ENCODE data around the gene ZFR. TPM values are rescaled to one million over a fixed set of nuclear protein-coding genes. Genes with fewer than 3 reads are reported as not detected.
A peak's percentile ranks its signal among the peaks of the same experiment; 100 is the strongest.
"Not testable (repeated sequence)": the region's sequence is repeated elsewhere in the genome, so short reads cannot be mapped to it uniquely, and the experiment has no call there.

The ZFR gene
- polyA plus RNA-seq, 2 donors: 21.8 to 21.9 TPM

DNA sequence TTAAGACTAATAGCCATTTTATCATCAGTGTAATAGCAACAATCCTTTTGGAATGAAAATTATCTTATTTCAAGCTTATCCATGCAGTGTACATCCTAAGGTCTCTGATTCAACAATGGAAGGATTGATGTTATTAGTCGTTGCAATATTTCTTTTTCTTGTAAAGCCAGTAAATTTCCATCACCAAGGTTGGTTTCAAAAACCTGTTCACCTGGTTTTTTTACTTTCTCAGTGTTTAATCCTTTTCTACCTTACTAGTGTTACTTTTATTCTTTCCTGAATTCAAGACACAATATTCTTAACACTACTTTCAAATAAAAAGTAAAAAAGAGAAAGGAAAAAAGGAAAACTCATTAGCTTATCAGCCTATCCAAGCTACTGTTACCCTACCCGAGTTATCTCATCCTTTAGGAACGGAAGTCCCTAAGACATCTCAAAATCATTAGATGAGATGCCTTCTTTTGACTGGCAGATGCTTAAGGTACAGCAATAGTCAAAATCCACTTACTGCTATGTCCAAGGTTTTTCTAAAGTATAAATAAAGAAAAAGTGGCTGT lies 5.4 kb downstream of the ZFR start:
- Histone ChIP-seq H3K27me3 (ENCODE audit: control insufficient read depth in 1 of 2, insufficient read depth in 2 of 2, low read length in 2 of 2) (no peaks in the 10 kb centered on the region), H3K4me1 (ENCODE audit: control insufficient read depth in 2 of 2, insufficient read depth in 2 of 2, low read length in 1 of 2) (peaks cover 0 to 4% of the 10 kb centered on the region in 2 donors), H3K4me3 (ENCODE audit: low read depth in 1 of 2, low read length in 2 of 2) (no peak overlapping the region), H3K27ac (ENCODE audit: low read depth in 2 of 2, low read length in 1 of 2) (peak overlapping the region in 1 of 2 donors; percentile 63), H3K36me3 (ENCODE audit: control insufficient read depth in 2 of 2, insufficient read depth in 2 of 2, low read length in 1 of 2) (no peaks in the 10 kb centered on the region), H3K9me3 (ENCODE audit: control insufficient read depth in 2 of 2, insufficient read depth in 1 of 2, low read depth in 1 of 2, low read length in 1 of 2) (no peaks in the 10 kb centered on the region)
- 44 to 50% methylated on average over 3 of the region's 3 CpGs for WGBS, 2 donors

DNA sequence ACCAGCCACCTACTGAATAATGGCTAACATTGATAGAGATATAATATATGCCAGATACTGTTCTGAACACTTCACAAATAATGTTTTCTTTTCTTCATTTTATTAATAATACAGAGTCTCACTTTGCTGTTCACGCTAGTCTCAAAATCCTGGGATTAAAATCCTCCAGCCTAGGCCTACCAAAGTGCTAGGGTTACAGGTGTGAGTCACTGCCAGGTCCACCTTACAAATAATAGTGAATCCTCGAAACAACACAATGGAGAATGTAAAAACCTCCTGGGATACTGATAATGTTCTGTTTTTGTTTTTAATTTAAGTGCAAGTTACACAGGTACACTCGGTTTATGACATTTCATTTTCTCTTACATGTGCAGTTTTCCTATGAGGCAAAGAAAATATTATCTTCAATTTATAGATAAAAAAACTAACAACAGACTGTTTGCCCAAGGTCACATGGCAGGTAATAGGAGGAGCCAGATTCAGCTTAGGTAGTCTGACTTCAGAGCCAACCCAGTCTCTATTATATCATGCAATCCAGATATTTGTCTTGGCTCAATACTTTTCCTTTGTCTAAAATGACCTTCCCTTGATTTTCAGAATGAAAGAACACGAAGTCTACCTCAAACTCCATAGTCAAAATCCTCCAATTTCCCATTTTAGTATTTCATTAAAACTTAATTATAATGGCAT lies 7.8 kb downstream of the ZFR start:
- Histone ChIP-seq H3K27ac (ENCODE audit: low read depth in 2 of 2, low read length in 1 of 2) (no peak overlapping the region), H3K27me3 (ENCODE audit: control insufficient read depth in 1 of 2, insufficient read depth in 2 of 2, low read length in 2 of 2) (no peaks in the 10 kb centered on the region), H3K4me3 (ENCODE audit: low read depth in 1 of 2, low read length in 2 of 2) (no peak overlapping the region), H3K4me1 (ENCODE audit: control insufficient read depth in 2 of 2, insufficient read depth in 2 of 2, low read length in 1 of 2) (peaks cover 0 to 4% of the 10 kb centered on the region in 2 donors), H3K9me3 (ENCODE audit: control insufficient read depth in 2 of 2, insufficient read depth in 1 of 2, low read depth in 1 of 2, low read length in 1 of 2) (no peaks in the 10 kb centered on the region), H3K36me3 (ENCODE audit: control insufficient read depth in 2 of 2, insufficient read depth in 2 of 2, low read length in 1 of 2) (no peaks in the 10 kb centered on the region)
- 65 to 73% methylated on average over 4 of the region's 4 CpGs for WGBS, 2 donors

DNA sequence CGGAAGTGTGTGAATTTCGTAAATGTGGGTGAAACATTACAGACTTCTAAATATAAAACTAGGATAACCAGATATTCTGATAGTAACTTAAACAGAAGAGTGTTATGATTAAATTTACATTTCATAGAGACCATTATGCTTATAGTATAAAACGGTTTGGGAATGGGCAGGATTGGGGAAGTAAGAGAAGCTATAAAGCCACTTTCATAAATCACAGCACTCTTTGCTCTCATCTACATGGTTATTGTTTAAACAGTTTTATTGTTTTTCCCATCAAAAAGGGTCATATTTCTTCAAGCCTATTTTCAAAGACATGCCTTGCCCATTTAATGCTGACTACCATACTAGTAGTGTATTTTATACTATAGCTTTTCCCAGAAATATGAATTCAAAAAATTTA lies 9.2 kb downstream of the ZFR start:
- H3K27ac ChIP-seq (ENCODE audit: low read depth in 2 of 2, low read length in 1 of 2): no peak overlapping the region
- WGBS, 2 donors: 78 to 80% methylated on average over 3 of the region's 3 CpGs
- H3K9me3 ChIP-seq (ENCODE audit: control insufficient read depth in 2 of 2, insufficient read depth in 1 of 2, low read depth in 1 of 2, low read length in 1 of 2): no peaks in the 10 kb centered on the region
- H3K36me3 ChIP-seq (ENCODE audit: control insufficient read depth in 2 of 2, insufficient read depth in 2 of 2, low read length in 1 of 2): no peaks in the 10 kb centered on the region
- H3K27me3 ChIP-seq (ENCODE audit: control insufficient read depth in 1 of 2, insufficient read depth in 2 of 2, low read length in 2 of 2): no peaks in the 10 kb centered on the region
- H3K4me3 ChIP-seq (ENCODE audit: low read depth in 1 of 2, low read length in 2 of 2): no peak overlapping the region
- H3K4me1 ChIP-seq (ENCODE audit: control insufficient read depth in 2 of 2, insufficient read depth in 2 of 2, low read length in 1 of 2): peaks cover 0 to 4% of the 10 kb centered on the region in 2 donors

DNA sequence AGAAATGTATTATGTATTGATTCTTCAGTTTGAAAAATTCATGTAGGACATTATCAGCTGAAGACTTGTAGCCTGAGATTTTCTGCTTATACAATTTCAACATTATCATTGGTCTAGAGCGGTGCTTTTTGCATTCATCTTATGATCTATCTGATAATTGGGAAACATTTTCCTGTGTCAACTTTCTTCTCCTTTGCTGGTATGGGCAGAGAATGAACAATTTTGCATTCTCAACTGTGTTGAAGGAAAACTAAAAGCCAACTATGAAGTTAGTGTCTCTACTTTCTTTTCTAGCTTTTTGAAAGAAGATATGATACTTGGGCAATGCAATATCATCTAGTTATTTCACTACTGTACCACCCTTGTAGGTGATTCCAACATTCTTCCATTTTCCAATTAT lies 10.3 kb downstream of the ZFR start:
- Histone ChIP-seq H3K4me1 (ENCODE audit: control insufficient read depth in 2 of 2, insufficient read depth in 2 of 2, low read length in 1 of 2) (no peaks in the 10 kb centered on the region), H3K9me3 (ENCODE audit: control insufficient read depth in 2 of 2, insufficient read depth in 1 of 2, low read depth in 1 of 2, low read length in 1 of 2) (no peaks in the 10 kb centered on the region), H3K36me3 (ENCODE audit: control insufficient read depth in 2 of 2, insufficient read depth in 2 of 2, low read length in 1 of 2) (no peaks in the 10 kb centered on the region), H3K27ac (ENCODE audit: low read depth in 2 of 2, low read length in 1 of 2) (no peak overlapping the region), H3K4me3 (ENCODE audit: low read depth in 1 of 2, low read length in 2 of 2) (no peak overlapping the region), H3K27me3 (ENCODE audit: control insufficient read depth in 1 of 2, insufficient read depth in 2 of 2, low read length in 2 of 2) (no peaks in the 10 kb centered on the region)
- 50 to 57% methylated on average over 1 of the region's 1 CpG for WGBS, 2 donors

DNA sequence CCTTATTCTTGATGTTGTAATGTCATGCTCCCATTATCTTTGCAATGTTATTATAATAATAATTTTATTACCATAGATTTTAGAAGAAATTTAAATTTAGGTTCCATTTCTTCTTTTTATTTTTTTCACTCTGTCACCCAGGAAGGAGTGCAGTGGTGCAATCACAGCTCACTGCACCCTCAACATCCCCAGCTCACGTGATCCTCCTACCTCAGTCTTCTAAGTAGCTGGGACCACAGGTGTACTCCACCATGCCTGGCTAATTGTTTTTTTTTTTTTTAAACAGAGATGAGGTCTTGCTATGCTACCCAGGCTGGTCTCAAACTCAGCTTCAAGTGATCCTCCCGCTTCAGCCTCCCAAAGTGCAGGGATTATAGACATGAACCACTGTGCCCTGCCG lies 11.9 kb downstream of the ZFR start:
- no peak overlapping the region for H3K27ac ChIP-seq (ENCODE audit: low read depth in 2 of 2, low read length in 1 of 2)
- no peak overlapping the region for H3K4me3 ChIP-seq (ENCODE audit: low read depth in 1 of 2, low read length in 2 of 2)
- no peaks in the 10 kb centered on the region for H3K9me3 ChIP-seq (ENCODE audit: control insufficient read depth in 2 of 2, insufficient read depth in 1 of 2, low read depth in 1 of 2, low read length in 1 of 2)
- no peaks in the 10 kb centered on the region for H3K27me3 ChIP-seq (ENCODE audit: control insufficient read depth in 1 of 2, insufficient read depth in 2 of 2, low read length in 2 of 2)
- WGBS, 2 donors: 95% methylated on average over 3 of the region's 3 CpGs
- peaks cover 0 to 2% of the 10 kb centered on the region in 2 donors for H3K4me1 ChIP-seq (ENCODE audit: control insufficient read depth in 2 of 2, insufficient read depth in 2 of 2, low read length in 1 of 2)
- H3K36me3 ChIP-seq (ENCODE audit: control insufficient read depth in 2 of 2, insufficient read depth in 2 of 2, low read length in 1 of 2): peaks cover 3 to 4% of the 10 kb centered on the region in 2 donors

DNA sequence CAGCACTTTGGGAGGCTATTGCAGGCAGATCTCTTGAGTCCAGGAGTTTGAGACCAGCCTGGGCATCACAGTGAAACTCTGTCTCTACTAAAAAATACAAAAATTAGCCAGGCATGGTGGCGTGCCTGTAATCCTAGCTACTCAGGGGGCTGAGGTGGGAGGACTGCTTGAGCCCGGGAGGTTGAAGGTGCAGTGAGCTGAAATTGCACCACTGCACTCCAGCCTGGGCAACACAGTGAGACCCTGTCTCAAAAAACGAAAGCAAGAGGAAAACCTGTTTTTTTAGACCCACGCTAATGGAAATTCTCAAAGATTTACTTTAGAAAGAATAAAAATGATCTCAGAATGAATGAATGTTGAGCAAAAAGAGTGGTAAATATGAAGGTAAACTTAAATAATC lies 13.7 kb downstream of the ZFR start:
- not testable (repeated sequence) for H3K4me3 ChIP-seq (ENCODE audit: low read depth in 1 of 2, low read length in 2 of 2); H3K36me3 ChIP-seq (ENCODE audit: control insufficient read depth in 2 of 2, insufficient read depth in 2 of 2, low read length in 1 of 2); H3K9me3 ChIP-seq (ENCODE audit: control insufficient read depth in 2 of 2, insufficient read depth in 1 of 2, low read depth in 1 of 2, low read length in 1 of 2); H3K27me3 ChIP-seq (ENCODE audit: control insufficient read depth in 1 of 2, insufficient read depth in 2 of 2, low read length in 2 of 2); H3K27ac ChIP-seq (ENCODE audit: low read depth in 2 of 2, low read length in 1 of 2); H3K4me1 ChIP-seq (ENCODE audit: control insufficient read depth in 2 of 2, insufficient read depth in 2 of 2, low read length in 1 of 2)
- 92 to 97% methylated on average over 4 of the region's 4 CpGs for WGBS, 2 donors

DNA sequence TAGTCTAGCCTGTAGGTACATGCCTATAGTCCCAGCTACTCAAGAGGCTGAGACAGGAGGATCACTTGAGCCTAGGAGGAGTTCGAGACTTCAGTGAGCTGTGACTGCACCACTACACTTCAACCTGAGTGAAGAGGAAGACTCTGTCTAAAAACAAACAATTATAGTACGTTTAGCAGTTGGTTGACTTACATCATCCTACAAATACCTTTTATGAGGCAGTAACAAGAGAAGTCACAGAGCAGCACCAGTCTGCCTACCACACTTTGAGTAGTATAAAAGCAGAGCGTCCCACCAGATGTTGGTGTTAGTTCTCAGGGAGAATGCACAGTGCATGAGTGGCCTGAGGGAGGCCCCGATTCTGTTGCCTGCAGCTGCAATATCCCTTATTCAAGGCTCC lies 16.1 kb downstream of the ZFR start:
- H3K36me3 ChIP-seq (ENCODE audit: control insufficient read depth in 2 of 2, insufficient read depth in 2 of 2, low read length in 1 of 2): peaks cover 4 to 8% of the 10 kb centered on the region in 2 donors
- no peak overlapping the region for H3K27ac ChIP-seq (ENCODE audit: low read depth in 2 of 2, low read length in 1 of 2)
- no peak overlapping the region for H3K4me3 ChIP-seq (ENCODE audit: low read depth in 1 of 2, low read length in 2 of 2)
- H3K4me1 ChIP-seq (ENCODE audit: control insufficient read depth in 2 of 2, insufficient read depth in 2 of 2, low read length in 1 of 2): peaks cover 0 to 2% of the 10 kb centered on the region in 2 donors
- H3K9me3 ChIP-seq (ENCODE audit: control insufficient read depth in 2 of 2, insufficient read depth in 1 of 2, low read depth in 1 of 2, low read length in 1 of 2): peaks cover 0 to 3% of the 10 kb centered on the region in 2 donors
- WGBS, 2 donors: 85 to 89% methylated on average over 4 of the region's 4 CpGs
- no peaks in the 10 kb centered on the region for H3K27me3 ChIP-seq (ENCODE audit: control insufficient read depth in 1 of 2, insufficient read depth in 2 of 2, low read length in 2 of 2)

DNA sequence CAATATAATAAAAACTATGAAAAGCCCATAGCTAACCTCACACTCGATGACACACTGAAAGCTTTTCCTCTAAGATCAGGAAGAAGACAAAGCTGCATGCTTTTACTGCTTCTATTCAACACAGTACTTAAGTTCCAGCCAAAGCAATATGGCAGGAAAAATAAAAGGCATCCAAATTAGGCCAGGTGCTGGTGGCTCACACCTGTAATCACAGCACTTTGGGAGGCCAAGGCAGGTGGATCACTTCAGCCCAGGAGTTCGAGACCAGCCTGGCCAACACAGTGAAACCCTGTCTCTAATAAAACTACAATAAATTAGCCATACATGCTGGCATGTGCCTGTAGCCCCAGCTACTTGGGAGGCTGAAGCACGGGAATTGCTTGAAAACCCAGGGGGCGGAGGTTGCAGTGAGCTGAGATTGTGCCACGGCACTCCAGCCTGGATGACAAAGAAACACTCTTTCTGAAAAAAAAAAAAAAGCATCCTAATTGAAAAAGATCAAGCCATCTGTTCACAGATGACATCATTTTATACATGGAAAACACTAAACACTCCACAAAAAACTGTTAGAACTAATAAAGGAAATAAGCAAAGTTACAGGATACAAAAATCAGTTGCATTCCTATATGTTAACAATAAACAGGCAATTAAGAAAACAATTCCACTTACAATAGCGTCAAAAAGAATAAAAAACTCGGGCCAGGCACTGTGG lies 17.9 kb downstream of the ZFR start:
- H3K27ac ChIP-seq (ENCODE audit: low read depth in 2 of 2, low read length in 1 of 2): no peak overlapping the region
- H3K9me3 ChIP-seq (ENCODE audit: control insufficient read depth in 2 of 2, insufficient read depth in 1 of 2, low read depth in 1 of 2, low read length in 1 of 2): peaks cover 0 to 3% of the 10 kb centered on the region in 2 donors
- peaks cover 4 to 8% of the 10 kb centered on the region in 2 donors for H3K36me3 ChIP-seq (ENCODE audit: control insufficient read depth in 2 of 2, insufficient read depth in 2 of 2, low read length in 1 of 2)
- 94 to 96% methylated on average over 7 of the region's 7 CpGs for WGBS, 2 donors
- no peak overlapping the region for H3K4me3 ChIP-seq (ENCODE audit: low read depth in 1 of 2, low read length in 2 of 2)
- no peaks in the 10 kb centered on the region for H3K27me3 ChIP-seq (ENCODE audit: control insufficient read depth in 1 of 2, insufficient read depth in 2 of 2, low read length in 2 of 2)
- peaks cover 2 to 3% of the 10 kb centered on the region in 2 donors for H3K4me1 ChIP-seq (ENCODE audit: control insufficient read depth in 2 of 2, insufficient read depth in 2 of 2, low read length in 1 of 2)

DNA sequence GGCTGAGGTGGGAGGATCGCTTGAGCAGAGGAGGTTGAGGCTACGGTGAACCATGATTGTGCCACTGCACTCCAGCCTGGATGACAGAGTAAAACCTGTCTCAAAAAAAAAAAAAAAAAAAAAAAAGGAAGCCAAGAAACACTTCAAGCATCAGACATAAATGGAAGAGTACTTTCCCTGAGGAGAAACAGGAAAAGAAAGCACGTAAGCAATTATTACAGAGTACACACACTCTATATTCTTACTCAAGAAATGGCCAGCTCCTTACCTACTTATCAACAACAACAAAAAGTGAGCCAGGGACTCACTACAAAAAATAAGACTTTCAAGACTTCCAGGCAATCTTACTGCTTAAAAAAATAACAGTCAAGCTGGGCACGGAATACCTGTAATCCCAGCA lies 21.8 kb downstream of the ZFR start:
- H3K4me3 ChIP-seq (ENCODE audit: low read depth in 1 of 2, low read length in 2 of 2): no peak overlapping the region
- H3K4me1 ChIP-seq (ENCODE audit: control insufficient read depth in 2 of 2, insufficient read depth in 2 of 2, low read length in 1 of 2): peaks cover 3 to 7% of the 10 kb centered on the region in 2 donors
- 78 to 80% methylated on average over 4 of the region's 4 CpGs for WGBS, 2 donors
- no peak overlapping the region for H3K27ac ChIP-seq (ENCODE audit: low read depth in 2 of 2, low read length in 1 of 2)
- no peaks in the 10 kb centered on the region for H3K27me3 ChIP-seq (ENCODE audit: control insufficient read depth in 1 of 2, insufficient read depth in 2 of 2, low read length in 2 of 2)
- H3K9me3 ChIP-seq (ENCODE audit: control insufficient read depth in 2 of 2, insufficient read depth in 1 of 2, low read depth in 1 of 2, low read length in 1 of 2): peaks cover 0 to 3% of the 10 kb centered on the region in 2 donors
- H3K36me3 ChIP-seq (ENCODE audit: control insufficient read depth in 2 of 2, insufficient read depth in 2 of 2, low read length in 1 of 2): peaks cover 0 to 8% of the 10 kb centered on the region in 2 donors

Data from esophagus (tissue), 2 donors.